ENCODE results near the gene POC1A. TPM values are rescaled to one million over a fixed set of nuclear protein-coding genes. Genes with fewer than 3 reads are reported as not detected.

Gene POC1A
- total RNA-seq, 1 donor, result 1.8 TPM

DNA sequence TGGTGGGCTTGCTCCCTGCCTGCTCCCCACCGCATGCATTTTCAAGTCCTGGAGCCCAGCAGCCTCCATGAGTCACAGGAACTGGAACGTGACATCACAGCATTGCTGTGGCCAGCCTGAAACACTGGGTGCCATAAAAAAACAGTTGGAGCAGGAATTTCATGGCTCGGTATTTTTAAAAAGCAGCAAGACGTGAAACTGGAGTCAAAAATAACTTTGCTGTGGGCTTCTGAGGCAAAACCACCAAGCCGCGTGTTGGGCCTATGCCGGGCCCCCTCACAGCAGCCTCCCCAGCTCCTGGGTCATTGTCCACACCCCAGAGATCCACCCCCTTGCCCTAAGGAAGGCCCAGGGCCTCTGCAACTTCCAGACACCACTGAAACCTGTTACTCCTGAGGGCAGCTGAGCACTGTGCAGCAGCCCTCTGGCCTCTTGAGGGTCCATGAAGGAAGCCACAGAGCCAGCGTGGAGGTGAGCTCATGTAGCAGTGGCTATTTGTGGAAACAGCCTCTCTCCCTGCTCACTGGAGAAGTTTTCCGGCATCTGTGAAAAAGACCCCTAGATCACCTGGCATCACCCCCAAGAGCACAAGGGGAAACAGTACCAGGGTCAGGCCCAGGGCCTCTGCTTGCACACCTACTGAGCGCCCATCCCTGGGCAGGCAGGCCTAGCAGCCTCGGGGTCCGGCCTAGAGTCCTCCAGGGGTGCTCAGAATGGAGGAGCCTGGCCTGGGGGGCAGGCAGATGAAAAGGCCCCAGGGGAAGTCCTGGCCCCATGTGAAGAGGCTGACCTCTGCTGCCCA lies 63.9 kb downstream of the POC1A start:
- Histone ChIP-seq H3K27ac (ENCODE audit: low read depth, low read length) (peak overlapping the region; percentile 97), H2AFZ (ENCODE audit: low read length) (peak overlapping the region; percentile 46), H3K9me3 (ENCODE audit: low read depth, low read length) (no peaks in the 10 kb centered on the region), H4K20me1 (ENCODE audit: insufficient read depth, low read length) (no peaks in the 10 kb centered on the region), H3K4me2 (ENCODE audit: insufficient read depth, low read length) (peak overlapping the region; percentile 41), H3K27me3 (ENCODE audit: insufficient read depth, low read length) (no peaks in the 10 kb centered on the region), H3K79me2 (ENCODE audit: insufficient read depth, low read length) (no peaks in the 10 kb centered on the region), H3K36me3 (ENCODE audit: insufficient read depth, low read length) (no peaks in the 10 kb centered on the region), H3K4me3 (ENCODE audit: insufficient read depth, low read length) (no peak overlapping the region), H3K4me1 (ENCODE audit: insufficient read depth, low read length) (peaks cover 68% of the 10 kb centered on the region)
- no peak for TF ChIP-seq CTCF (IDR thresholded peaks at IDR 0.05; ENCODE audit: extremely low read depth, low read depth, low read length)
- DNase-seq (ENCODE audit: insufficient read length, low spot score, missing footprints), result peak; percentile 94

DNA sequence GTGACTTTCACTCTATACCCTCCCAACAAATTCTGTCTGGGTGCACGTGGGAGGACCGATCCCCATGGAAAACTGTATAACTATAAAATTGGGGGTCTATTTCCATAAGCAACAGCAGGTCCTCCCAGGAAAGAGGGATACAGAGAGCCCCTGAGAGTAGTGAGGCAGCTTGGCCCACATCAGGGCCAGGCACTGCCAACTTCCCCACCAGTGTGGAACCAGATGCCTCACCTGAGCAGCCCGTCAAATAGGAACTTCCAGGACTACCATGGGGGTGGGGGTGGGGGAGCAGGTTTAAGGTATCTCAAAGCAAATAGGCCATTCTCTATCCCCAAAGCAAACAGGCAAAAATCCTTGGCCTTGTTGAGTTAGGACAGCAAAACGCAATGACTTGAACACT lies 64.5 kb downstream of the POC1A start:
- peak overlapping the region; percentile 41 for H3K4me2 ChIP-seq (ENCODE audit: insufficient read depth, low read length)
- H3K79me2 ChIP-seq (ENCODE audit: insufficient read depth, low read length), result no peaks in the 10 kb centered on the region
- DNase-seq (ENCODE audit: insufficient read length, low spot score, missing footprints), result no peak
- no peaks in the 10 kb centered on the region for H3K36me3 ChIP-seq (ENCODE audit: insufficient read depth, low read length)
- no peaks in the 10 kb centered on the region for H3K9me3 ChIP-seq (ENCODE audit: low read depth, low read length)
- no peak overlapping the region for H2AFZ ChIP-seq (ENCODE audit: low read length)
- TF ChIP-seq CTCF (IDR thresholded peaks at IDR 0.05; ENCODE audit: extremely low read depth, low read depth, low read length), result no peak
- H3K27ac ChIP-seq (ENCODE audit: low read depth, low read length), result peak overlapping the region; percentile 97
- no peaks in the 10 kb centered on the region for H4K20me1 ChIP-seq (ENCODE audit: insufficient read depth, low read length)
- H3K4me1 ChIP-seq (ENCODE audit: insufficient read depth, low read length), result peaks cover 68% of the 10 kb centered on the region
- H3K4me3 ChIP-seq (ENCODE audit: insufficient read depth, low read length), result no peak overlapping the region
- no peaks in the 10 kb centered on the region for H3K27me3 ChIP-seq (ENCODE audit: insufficient read depth, low read length)

DNA sequence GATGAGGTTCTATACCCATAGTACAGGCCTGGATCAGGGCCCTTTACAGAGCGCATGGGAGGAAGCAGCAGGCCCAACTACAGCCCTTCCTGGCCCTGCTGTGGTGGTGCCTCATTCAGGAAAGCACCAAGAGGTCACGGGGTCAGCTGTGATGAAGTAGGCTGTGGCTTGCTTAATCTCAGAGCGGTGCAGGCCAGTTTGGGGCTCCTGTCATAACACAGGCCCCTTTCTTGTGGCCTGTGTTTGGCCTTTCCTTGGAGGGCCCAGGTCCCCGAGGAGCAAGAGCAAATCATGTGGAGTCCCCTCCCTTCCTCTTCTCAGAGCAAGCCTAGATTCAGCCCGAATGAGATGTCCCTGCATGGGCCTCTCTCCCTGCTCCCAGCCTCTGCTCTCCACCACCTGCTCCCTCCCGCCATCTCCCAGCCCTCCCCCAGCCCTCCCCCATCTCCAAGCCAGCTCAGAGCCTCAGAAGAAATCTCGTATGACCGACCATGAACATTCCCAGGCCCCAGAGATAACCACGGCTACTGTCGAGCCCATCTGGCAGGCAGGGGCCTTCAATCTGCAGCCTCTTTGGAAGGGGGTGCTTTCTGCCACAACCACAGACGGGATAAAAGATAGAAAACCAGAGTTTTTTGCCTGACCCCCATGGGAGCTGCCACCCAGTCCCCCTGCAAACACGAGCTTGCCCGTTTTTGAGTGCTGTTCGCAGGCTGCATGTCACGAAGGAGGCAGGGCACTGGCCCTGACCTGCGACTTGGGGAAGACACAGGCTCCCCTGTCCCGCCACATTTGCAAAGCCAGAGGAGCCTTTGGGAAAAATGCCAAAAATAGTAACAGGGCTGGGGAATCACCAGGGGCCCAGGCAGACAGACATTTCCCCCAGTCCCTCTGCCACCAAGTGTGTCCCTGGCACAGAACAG lies 65.5 kb downstream of the POC1A start:
- Histone ChIP-seq H3K4me3 (ENCODE audit: insufficient read depth, low read length) (peak overlapping the region; percentile 8), H3K4me2 (ENCODE audit: insufficient read depth, low read length) (no peak overlapping the region), H3K4me1 (ENCODE audit: insufficient read depth, low read length) (peaks cover 64% of the 10 kb centered on the region), H3K36me3 (ENCODE audit: insufficient read depth, low read length) (no peaks in the 10 kb centered on the region), H3K27ac (ENCODE audit: low read depth, low read length) (peak overlapping the region; percentile 97), H2AFZ (ENCODE audit: low read length) (peak overlapping the region; percentile 79), H3K9me3 (ENCODE audit: low read depth, low read length) (no peaks in the 10 kb centered on the region), H3K27me3 (ENCODE audit: insufficient read depth, low read length) (no peaks in the 10 kb centered on the region), H4K20me1 (ENCODE audit: insufficient read depth, low read length) (no peaks in the 10 kb centered on the region), H3K79me2 (ENCODE audit: insufficient read depth, low read length) (no peaks in the 10 kb centered on the region)
- peak; percentile 92 for DNase-seq (ENCODE audit: insufficient read length, low spot score, missing footprints)
- TF ChIP-seq CTCF (IDR thresholded peaks at IDR 0.05; ENCODE audit: extremely low read depth, low read depth, low read length), result no peak

DNA sequence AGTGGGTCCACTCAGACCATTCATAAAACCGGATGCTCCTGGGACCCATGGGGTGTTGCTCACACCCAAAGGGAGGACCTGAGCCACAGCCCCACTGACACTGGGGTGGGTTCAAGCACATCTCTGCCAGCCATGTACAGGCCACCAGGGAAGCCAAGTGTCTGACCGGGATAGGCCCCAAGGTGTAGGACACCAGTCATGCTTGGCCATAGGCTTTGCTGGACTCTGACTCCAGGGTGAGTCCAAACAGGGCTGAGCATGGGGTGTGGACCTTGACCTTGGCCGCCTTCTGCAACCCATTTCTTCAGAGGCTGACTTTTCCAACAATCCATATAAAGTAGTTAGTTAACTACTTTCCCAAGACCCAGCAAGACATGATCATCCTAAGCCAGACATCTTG lies 66.5 kb downstream of the POC1A start:
- DNase-seq (ENCODE audit: insufficient read length, low spot score, missing footprints), result peak; percentile 27
- Histone ChIP-seq H3K4me1 (ENCODE audit: insufficient read depth, low read length) (peaks cover 59% of the 10 kb centered on the region), H3K4me2 (ENCODE audit: insufficient read depth, low read length) (no peak overlapping the region), H3K79me2 (ENCODE audit: insufficient read depth, low read length) (no peaks in the 10 kb centered on the region), H3K9me3 (ENCODE audit: low read depth, low read length) (no peaks in the 10 kb centered on the region), H4K20me1 (ENCODE audit: insufficient read depth, low read length) (no peaks in the 10 kb centered on the region), H3K27ac (ENCODE audit: low read depth, low read length) (peak overlapping the region; percentile 97), H2AFZ (ENCODE audit: low read length) (peak overlapping the region; percentile 79), H3K4me3 (ENCODE audit: insufficient read depth, low read length) (no peak overlapping the region), H3K36me3 (ENCODE audit: insufficient read depth, low read length) (no peaks in the 10 kb centered on the region), H3K27me3 (ENCODE audit: insufficient read depth, low read length) (no peaks in the 10 kb centered on the region)
- no peak for TF ChIP-seq CTCF (IDR thresholded peaks at IDR 0.05; ENCODE audit: extremely low read depth, low read depth, low read length)
